Activated CD4-positive, alpha-beta T cell treated with anti-CD3 and anti-CD28 coated beads for 24 hours (primary cell): Measurements from ENCODE around the gene EXOC1.
"Not testable (repeated sequence)": the region's sequence is repeated elsewhere in the genome, so short reads cannot be mapped to it uniquely, and the experiment has no call there.

ENCODE experiments used
- DNase-seq, 2 donors: peaks; one replicate each; pipeline ENCODE4 v3.0.0-alpha.2; 2020; ENCODE audit warnings: low read depth in 2 of 2

EXOC1 gene

GRCh38 chr4:55906323-55906722, 52.9 kb downstream of the EXOC1 start:
- no peak for DNase-seq

GRCh38 chr4:55906989-55907388, 53.5 kb downstream of the EXOC1 start:
- no peak for DNase-seq

GRCh38 chr4:55907469-55907868, 54.0 kb downstream of the EXOC1 start:
- no peak for DNase-seq

- DNase-seq = no peak
These were observed 56.7 kb downstream of the EXOC1 start for GRCh38 chr4:55910140-55910539.

- DNase-seq = no peak
These were observed 58.8 kb downstream of the EXOC1 start for GRCh38 chr4:55912249-55912648.

- no peak for DNase-seq
These were observed 67.1 kb downstream of the EXOC1 start for GRCh38 chr4:55920571-55920970.

- no peak for DNase-seq
These were observed 67.6 kb downstream of the EXOC1 start for GRCh38 chr4:55921093-55921492.

GRCh38 chr4:55925241-55925640, 71.8 kb downstream of the EXOC1 start:
- no peak for DNase-seq

- no peak for DNase-seq
These were observed 73.2 kb downstream of the EXOC1 start for GRCh38 chr4:55926610-55927009.

GRCh38 chr4:55927803-55928437, 74.5 kb downstream of the EXOC1 start:
- DNase-seq = no peak

GRCh38 chr4:55928846-55929245, 75.4 kb downstream of the EXOC1 start:
- DNase-seq = no peak

- DNase-seq = no peak
These were observed 77.6 kb downstream of the EXOC1 start for GRCh38 chr4:55931043-55931442.

- no peak for DNase-seq
These were observed 78.4 kb downstream of the EXOC1 start for GRCh38 chr4:55931833-55932232.

- no peak for DNase-seq
These were observed 79.1 kb downstream of the EXOC1 start for GRCh38 chr4:55932511-55932910.

GRCh38 chr4:55933611-55934010, 80.2 kb downstream of the EXOC1 start:
- DNase-seq = no peak

- DNase-seq = not testable (repeated sequence)
These were observed 82.5 kb downstream of the EXOC1 start for GRCh38 chr4:55935907-55936306.

GRCh38 chr4:55938481-55938880, 85.0 kb downstream of the EXOC1 start:
- DNase-seq = no peak

- DNase-seq = no peak
These were observed 86.0 kb downstream of the EXOC1 start for GRCh38 chr4:55939421-55939820.

GRCh38 chr4:55941881-55942396, 88.5 kb downstream of the EXOC1 start:
- no peak for DNase-seq

- DNase-seq = no peak
These were observed 93.9 kb downstream of the EXOC1 start for GRCh38 chr4:55947254-55947882.

- DNase-seq = peak; percentile 22 to 31
These were observed 94.7 kb downstream of the EXOC1 start for GRCh38 chr4:55947912-55948725.

GRCh38 chr4:55948726-55949481, 95.5 kb downstream of the EXOC1 start, which contains the start of gene CEP135:
CEP135 (plus strand) TSS chr4:55948945; CDS start chr4:55952131, 3,186 bp downstream.
- DNase-seq = peak; percentile 83 to 84
